ENCODE results near the gene SLFN14.
"Not testable (repeated sequence)": the region's sequence is repeated elsewhere in the genome, so short reads cannot be mapped to it uniquely, and the experiment has no call there.

Gene SLFN14

GRCh38 chr17:35521150-35521549 lies 39.5 kb downstream of the SLFN14 start:
- H3K27ac ChIP-seq (ENCODE audit: low read length), result no peak overlapping the region
- no peaks in the 10 kb centered on the region for H3K9me3 ChIP-seq (ENCODE audit: insufficient read depth, low read length)
- H3K36me3 ChIP-seq (replicated peaks; ENCODE audit: low read depth, low read length), result no peaks in the 10 kb centered on the region
- no peak overlapping the region for H2AFZ ChIP-seq (ENCODE audit: low read depth, low read length)
- no peaks in the 10 kb centered on the region for H3K27me3 ChIP-seq (ENCODE audit: low read depth, low read length)
- H3K9ac ChIP-seq (ENCODE audit: low read length), result no peak overlapping the region
- H4K20me1 ChIP-seq (ENCODE audit: insufficient read depth, low read length), result no peaks in the 10 kb centered on the region
- no peaks in the 10 kb centered on the region for H3K4me1 ChIP-seq (ENCODE audit: low read length)
- TF ChIP-seq EZH2phosphoT487 (IDR thresholded peaks at IDR 0.05; ENCODE audit: low read depth), result no peak
- TF ChIP-seq, protein P1, sequence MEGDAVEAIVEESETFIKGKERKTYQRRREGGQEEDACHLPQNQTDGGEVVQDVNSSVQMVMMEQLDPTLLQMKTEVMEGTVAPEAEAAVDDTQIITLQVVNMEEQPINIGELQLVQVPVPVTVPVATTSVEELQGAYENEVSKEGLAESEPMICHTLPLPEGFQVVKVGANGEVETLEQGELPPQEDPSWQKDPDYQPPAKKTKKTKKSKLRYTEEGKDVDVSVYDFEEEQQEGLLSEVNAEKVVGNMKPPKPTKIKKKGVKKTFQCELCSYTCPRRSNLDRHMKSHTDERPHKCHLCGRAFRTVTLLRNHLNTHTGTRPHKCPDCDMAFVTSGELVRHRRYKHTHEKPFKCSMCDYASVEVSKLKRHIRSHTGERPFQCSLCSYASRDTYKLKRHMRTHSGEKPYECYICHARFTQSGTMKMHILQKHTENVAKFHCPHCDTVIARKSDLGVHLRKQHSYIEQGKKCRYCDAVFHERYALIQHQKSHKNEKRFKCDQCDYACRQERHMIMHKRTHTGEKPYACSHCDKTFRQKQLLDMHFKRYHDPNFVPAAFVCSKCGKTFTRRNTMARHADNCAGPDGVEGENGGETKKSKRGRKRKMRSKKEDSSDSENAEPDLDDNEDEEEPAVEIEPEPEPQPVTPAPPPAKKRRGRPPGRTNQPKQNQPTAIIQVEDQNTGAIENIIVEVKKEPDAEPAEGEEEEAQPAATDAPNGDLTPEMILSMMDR (IDR thresholded peaks at IDR 0.05; ENCODE audit: low read depth, low read length), result no peak
- no peak overlapping the region for H3K4me2 ChIP-seq (ENCODE audit: low read length)
- H3K79me2 ChIP-seq (ENCODE audit: low read length), result no peaks in the 10 kb centered on the region
- no peak overlapping the region for H3K4me3 ChIP-seq (ENCODE audit: low read length)

GRCh38 chr17:35519906-35520442 lies 40.6 kb downstream of the SLFN14 start:
- Histone ChIP-seq H2AFZ (ENCODE audit: low read depth, low read length) (no peak overlapping the region), H3K79me2 (ENCODE audit: low read length) (no peaks in the 10 kb centered on the region), H3K4me1 (ENCODE audit: low read length) (no peaks in the 10 kb centered on the region), H3K27me3 (ENCODE audit: low read depth, low read length) (no peaks in the 10 kb centered on the region), H3K9ac (ENCODE audit: low read length) (no peak overlapping the region), H3K36me3 (replicated peaks; ENCODE audit: low read depth, low read length) (no peaks in the 10 kb centered on the region), H4K20me1 (ENCODE audit: insufficient read depth, low read length) (no peaks in the 10 kb centered on the region), H3K9me3 (ENCODE audit: insufficient read depth, low read length) (no peaks in the 10 kb centered on the region), H3K4me3 (ENCODE audit: low read length) (no peak overlapping the region), H3K27ac (ENCODE audit: low read length) (no peak overlapping the region), H3K4me2 (ENCODE audit: low read length) (no peak overlapping the region)
- TF ChIP-seq, protein P1 (IDR thresholded peaks at IDR 0.05; ENCODE audit: low read depth, low read length), result no peak
- no peak for TF ChIP-seq EZH2phosphoT487 (IDR thresholded peaks at IDR 0.05; ENCODE audit: low read depth)

DNA sequence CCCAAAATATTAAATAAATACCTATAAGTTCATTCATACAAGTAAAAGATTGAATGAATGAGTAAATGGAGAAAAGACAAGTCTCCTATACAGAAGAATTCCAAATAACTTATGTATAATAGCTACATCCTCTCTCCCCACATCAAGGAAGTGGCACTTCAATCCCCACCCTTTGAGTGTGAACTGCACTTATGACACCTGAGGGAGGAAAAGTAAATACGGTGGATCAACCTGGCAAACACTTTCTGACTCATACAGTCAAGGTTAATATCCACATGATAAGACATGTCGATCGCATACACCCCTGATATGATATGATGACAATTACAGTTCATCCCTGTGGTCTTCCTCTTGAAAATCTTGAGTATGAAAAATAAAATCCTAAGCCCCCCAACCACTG lies 41.2 kb downstream of the SLFN14 start:
- H3K36me3 ChIP-seq (replicated peaks; ENCODE audit: low read depth, low read length), result no peaks in the 10 kb centered on the region
- no peaks in the 10 kb centered on the region for H3K79me2 ChIP-seq (ENCODE audit: low read length)
- TF ChIP-seq, protein P1 (IDR thresholded peaks at IDR 0.05; ENCODE audit: low read depth, low read length), result no peak
- no peak for TF ChIP-seq EZH2phosphoT487 (IDR thresholded peaks at IDR 0.05; ENCODE audit: low read depth)
- H3K27me3 ChIP-seq (ENCODE audit: low read depth, low read length), result no peaks in the 10 kb centered on the region
- H3K4me1 ChIP-seq (ENCODE audit: low read length), result no peaks in the 10 kb centered on the region
- H2AFZ ChIP-seq (ENCODE audit: low read depth, low read length), result no peak overlapping the region
- H3K9me3 ChIP-seq (ENCODE audit: insufficient read depth, low read length), result no peaks in the 10 kb centered on the region
- no peaks in the 10 kb centered on the region for H4K20me1 ChIP-seq (ENCODE audit: insufficient read depth, low read length)
- no peak overlapping the region for H3K4me2 ChIP-seq (ENCODE audit: low read length)
- H3K27ac ChIP-seq (ENCODE audit: low read length), result no peak overlapping the region
- no peak overlapping the region for H3K9ac ChIP-seq (ENCODE audit: low read length)
- no peak overlapping the region for H3K4me3 ChIP-seq (ENCODE audit: low read length)

- H3K27ac ChIP-seq (ENCODE audit: low read length); H3K4me3 ChIP-seq (ENCODE audit: low read length); H3K36me3 ChIP-seq (replicated peaks; ENCODE audit: low read depth, low read length); H3K79me2 ChIP-seq (ENCODE audit: low read length); H3K4me2 ChIP-seq (ENCODE audit: low read length); H3K9ac ChIP-seq (ENCODE audit: low read length); H3K27me3 ChIP-seq (ENCODE audit: low read depth, low read length); H4K20me1 ChIP-seq (ENCODE audit: insufficient read depth, low read length); H3K9me3 ChIP-seq (ENCODE audit: insufficient read depth, low read length); H3K4me1 ChIP-seq (ENCODE audit: low read length); H2AFZ ChIP-seq (ENCODE audit: low read depth, low read length): not testable (repeated sequence)
Measured at GRCh38 chr17:35518431-35518830, 42.2 kb downstream of the SLFN14 start.

GRCh38 chr17:35515027-35515426 lies 45.6 kb downstream of the SLFN14 start:
- Histone ChIP-seq H2AFZ (ENCODE audit: low read depth, low read length) (no peak overlapping the region), H3K9ac (ENCODE audit: low read length) (no peak overlapping the region), H3K4me2 (ENCODE audit: low read length) (no peak overlapping the region), H3K9me3 (ENCODE audit: insufficient read depth, low read length) (no peaks in the 10 kb centered on the region), H3K36me3 (replicated peaks; ENCODE audit: low read depth, low read length) (no peaks in the 10 kb centered on the region), H3K79me2 (ENCODE audit: low read length) (no peaks in the 10 kb centered on the region), H3K27me3 (ENCODE audit: low read depth, low read length) (no peaks in the 10 kb centered on the region), H3K27ac (ENCODE audit: low read length) (no peak overlapping the region), H3K4me1 (ENCODE audit: low read length) (no peaks in the 10 kb centered on the region), H3K4me3 (ENCODE audit: low read length) (no peak overlapping the region), H4K20me1 (ENCODE audit: insufficient read depth, low read length) (no peaks in the 10 kb centered on the region)
- TF ChIP-seq EZH2phosphoT487 (IDR thresholded peaks at IDR 0.05; ENCODE audit: low read depth), result no peak
- TF ChIP-seq, protein P1 (IDR thresholded peaks at IDR 0.05; ENCODE audit: low read depth, low read length), result no peak
